ENCODE results near the gene SNUPN.

The SNUPN gene

DNA sequence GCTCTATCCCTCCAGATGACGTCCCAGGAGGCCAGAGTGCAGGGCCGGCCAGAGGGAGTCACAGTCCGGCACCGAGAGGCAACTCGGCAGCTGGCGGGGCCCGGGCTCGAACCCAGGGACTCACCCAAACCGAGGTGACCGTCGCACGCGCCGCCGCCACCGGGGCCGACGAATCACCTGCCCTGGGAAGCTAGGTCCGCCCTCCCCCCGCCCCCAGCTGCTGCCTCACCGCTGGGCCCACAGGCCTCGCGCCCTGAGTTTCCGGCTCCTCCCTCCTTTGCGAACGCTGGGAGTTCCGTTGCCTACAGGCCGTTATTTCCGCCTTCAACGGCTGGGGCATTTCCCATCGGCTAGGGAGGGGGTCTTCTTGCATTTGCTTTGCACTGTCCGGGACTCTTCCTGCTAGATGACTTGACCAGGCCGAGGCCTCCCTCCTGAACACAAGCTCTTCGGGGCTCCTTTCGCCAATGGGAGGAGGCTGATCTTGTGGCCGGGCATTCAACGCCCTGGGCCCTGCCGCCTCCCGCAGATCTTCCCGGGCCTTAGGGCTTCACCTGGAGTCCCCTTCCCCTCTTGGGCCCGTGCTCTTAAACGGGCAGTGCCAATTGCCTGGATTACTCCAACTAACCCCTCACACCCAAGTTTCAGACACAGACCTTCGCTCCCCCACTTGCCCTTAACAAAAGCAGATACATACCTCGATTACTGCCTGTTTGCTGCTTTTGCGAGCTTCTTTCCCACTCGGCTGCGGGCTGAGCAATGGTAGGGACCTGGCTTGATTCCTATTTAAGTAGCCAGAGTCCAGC is at the start of gene SNUPN:
Gene SNUPN (minus strand): TSS at position 184 of the 806 bp plus-strand sequence. CDS start 4,674 bp downstream, outside the sequence.
- peak; percentile 78 for DNase-seq

DNA sequence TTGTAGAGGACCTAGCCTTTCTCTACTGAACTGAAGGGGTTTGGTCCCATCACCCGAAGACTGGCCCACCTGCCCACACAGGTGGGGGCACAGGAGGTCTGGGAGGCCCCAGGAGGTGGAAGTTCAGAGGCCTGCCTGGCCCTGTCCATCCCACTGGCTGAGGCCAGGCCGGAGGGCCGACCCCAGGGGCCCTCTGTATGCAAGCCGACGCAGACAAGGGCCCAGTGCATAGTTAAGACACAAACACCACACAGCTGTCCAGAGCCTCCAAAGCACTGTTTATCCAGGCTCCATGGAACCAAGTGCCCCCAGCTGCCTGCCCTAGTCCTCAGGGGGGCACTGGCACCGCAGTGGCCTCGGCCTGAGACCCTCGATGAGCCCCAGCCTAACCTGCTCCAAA is 48.8 kb upstream of the SNUPN start:
- DNase-seq: no peak

DNA sequence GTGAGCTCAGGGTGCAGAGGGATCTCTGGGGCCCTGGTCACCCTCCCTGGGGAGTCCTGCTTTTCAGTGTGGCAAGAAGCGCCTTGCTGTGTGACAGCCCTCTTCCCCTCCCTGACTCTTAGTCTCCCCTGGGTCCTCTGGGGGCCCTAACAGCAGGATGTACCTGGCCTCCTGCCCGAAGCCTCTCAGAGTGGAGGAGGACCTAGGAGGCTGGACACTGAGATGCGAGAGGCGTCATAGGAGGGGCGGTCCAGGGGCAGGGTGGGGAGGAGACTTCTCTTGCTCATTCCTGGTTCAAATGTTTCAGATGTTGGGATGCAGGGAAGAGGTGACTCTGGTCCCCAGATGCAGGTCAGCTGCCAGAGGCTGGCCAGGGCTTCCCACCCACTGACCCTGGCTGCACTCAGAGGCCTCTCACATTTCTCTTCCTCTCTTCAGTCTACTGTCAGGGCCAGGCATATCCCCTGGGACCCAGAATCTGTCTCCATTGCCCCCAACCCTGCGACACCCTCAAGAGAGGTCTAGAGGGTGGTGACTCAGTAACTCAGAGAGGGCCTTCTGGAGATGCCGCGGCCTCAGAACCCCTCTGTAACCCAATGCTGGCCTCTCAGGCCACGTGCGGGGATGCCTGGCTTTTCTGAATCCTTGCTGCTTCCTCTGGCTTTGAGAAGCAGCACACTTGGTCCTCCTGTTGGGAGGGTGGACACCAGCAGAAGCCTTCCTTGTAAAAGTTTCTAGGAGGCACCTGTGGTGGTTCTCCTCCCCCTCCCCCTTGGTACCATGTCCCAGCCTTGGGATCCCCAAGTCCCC is 48.1 kb upstream of the SNUPN start:
- no peak for DNase-seq

DNA sequence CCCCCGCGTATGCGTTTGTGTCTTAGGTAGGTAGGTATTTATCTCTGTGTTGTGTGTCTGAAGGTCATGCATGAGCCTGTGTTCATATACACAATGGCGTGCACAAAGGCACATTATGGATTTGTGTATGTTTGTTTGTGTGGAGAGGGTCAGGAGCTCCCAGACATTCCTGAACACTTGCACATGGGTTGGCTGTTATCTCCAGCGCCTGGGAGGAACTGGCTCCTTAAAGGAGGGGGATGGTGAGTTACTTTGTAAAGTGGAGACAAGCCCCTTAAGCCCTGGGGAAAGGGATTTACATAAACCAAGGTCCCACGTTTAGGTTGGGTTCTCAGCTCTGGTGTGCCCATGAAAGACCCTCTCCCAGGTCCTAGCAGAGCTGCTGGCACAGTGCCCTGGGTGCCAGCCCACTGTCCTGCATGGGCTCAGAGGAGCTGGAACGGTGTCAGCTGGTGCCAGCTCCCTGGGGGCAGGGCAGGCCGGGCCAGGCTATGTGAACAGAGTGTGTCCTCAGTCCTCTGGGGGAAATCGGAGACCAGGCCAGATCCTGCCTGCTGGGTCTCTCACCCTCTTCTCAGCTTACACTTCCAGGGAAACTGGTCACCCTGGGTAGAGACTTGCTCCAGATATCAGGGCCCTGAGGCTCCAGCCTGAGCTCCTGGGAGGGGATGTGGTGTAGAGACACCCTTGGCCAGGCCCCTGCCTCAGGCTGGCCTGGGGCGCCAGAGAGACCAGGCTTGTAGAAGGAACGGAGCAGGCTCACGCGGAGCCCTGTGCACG is 47.3 kb upstream of the SNUPN start:
- no peak for DNase-seq

DNA sequence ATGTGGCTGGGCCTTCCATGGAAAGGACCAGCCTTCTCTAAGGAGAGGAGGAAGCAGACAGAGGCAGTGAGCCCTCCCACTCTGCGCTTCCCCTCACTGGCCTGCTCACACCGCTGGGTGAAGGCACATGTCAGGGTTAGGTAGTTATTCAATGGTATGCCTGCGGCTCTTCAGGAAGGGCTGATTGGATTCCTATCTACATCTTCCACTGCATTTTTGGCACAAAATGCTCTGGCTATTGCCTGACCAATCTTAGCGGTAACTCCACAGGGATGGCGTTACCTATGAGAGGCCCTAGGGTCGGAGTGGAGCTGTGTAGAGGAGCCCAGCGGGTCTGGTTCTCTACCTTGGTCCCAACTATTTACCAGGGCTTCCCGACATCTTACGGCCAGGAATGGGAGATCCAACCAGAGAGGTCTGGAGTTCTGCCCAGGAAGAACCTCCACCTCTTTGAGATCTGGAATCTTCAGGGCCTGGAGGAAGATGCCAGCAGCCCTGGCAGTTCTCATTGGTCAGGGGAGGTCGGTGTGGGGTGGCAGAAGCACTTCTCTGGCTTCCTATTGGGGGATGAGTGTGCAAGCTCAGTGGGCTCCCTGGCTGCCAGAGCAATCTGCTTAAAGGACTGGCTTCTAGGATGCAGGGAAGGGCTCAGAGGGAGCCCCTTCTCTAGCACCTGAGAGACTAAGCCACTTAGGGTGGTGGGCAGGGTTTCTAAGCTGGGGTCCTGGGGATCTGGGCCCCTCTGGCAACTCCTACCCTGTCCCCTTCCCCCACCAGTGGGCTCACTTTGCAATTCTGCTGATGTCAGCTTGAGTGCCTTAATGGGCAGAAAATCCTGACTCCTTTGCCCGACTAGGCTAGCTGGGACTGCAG is 46.4 kb upstream of the SNUPN start:
- no peak for DNase-seq

DNA sequence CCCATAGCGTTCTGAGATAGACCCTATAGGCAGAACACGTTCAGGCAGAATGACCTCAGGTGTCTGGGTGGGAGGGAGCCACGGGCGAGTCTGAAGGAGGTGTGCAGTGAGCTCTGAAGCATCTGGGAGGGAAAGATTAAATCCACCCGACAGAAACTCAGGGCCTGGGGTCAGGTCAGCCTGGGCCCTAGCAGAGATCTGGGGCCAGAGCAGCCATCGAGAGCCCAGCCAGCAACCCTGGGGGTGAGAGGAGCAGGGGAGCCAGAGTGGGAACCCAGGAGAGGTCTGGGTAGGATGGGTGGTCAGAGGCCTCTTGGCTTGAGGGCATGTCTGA is 44.3 kb upstream of the SNUPN start:
- no peak for DNase-seq

DNA sequence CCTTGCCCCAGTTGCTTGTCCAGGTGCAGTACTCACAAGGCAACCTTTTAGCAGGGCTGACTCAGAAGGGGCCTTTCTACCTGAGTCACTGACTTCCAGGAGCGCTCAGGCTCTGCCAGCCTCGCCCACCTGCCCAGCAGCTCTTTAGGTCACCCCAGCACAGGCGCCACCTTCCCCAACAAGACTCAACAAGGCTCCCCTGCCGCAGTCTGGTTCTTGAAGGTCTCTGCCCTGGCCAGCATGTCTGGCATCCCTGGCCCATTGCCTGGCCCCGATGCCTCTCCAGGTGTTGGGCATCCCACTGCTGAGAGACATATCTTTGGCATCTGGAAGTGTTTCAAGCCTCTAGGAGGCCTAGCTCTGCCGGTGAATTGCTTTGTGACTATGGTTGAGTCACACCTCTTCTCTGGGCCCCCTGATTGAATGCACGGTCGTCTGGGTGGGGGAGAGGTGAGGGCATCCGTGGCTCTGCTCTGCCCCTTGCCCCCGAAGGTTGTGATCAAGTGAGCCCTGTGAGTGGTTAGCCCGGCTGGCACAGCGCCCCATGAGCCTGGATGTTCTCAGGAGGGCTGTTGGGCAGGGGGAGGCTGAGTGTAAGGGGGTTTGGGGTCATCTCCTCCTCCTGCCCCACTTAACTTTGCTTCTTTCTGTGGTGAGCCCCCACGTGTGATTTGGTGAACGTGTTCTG is 43.8 kb upstream of the SNUPN start:
- DNase-seq: no peak

DNA sequence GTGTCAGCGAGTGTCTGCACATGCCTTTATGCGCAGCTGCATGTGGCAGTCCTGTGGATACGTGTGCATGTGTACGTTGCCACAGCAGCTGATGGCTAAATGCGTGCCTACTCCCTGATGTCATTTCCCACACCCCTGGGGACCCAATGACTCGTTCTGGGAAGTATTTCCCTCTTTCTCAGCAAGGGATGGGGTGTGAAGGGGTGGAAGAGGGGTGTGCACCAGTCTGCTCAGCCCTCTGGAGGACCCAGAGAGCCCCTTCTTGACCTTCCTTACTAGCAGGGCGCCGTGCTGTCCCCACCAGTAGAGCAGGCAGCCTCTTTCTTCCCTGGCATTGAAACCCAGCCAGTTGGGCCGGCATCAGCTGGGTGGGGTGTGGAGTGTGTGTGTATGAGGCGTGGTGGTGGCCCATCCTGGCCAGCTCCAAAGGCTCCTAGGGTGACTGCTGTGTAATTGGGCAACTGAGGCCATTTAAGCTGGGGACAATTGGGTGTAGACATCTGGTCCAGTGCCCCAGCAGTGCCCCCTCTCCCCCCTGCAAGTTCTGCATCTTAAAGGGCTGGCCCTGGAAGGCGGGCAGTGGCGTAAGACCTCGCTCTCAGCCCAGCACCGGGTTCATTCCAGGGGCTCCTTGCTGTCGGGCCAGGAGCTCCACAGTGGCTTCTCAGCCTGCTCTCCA is 41.4 kb upstream of the SNUPN start:
- DNase-seq: no peak

DNA sequence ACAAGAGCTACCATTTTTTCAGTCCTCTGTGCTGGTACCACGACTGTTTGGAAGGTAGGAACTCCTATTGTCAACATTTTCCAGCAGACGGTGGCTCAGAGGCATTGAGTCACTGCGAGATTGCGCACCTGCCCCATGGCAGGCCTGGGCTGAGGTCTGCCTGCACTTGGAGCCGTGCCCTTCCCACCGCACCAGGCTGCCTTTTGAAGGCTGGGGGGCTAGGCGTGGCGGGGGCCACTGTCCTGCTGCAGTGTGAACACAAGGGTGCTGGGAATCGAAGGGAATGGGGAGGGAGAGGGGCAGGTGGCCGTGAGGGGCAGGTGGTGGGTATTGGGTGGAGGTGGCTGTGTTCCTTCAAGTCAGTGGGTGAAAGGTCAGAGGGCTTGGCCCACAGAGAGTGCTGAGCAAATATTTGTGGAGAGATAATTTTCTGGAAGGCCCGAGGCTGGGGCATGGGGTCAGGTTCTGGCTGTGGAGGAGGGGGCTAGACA is 38.5 kb upstream of the SNUPN start:
- DNase-seq: no peak

DNA sequence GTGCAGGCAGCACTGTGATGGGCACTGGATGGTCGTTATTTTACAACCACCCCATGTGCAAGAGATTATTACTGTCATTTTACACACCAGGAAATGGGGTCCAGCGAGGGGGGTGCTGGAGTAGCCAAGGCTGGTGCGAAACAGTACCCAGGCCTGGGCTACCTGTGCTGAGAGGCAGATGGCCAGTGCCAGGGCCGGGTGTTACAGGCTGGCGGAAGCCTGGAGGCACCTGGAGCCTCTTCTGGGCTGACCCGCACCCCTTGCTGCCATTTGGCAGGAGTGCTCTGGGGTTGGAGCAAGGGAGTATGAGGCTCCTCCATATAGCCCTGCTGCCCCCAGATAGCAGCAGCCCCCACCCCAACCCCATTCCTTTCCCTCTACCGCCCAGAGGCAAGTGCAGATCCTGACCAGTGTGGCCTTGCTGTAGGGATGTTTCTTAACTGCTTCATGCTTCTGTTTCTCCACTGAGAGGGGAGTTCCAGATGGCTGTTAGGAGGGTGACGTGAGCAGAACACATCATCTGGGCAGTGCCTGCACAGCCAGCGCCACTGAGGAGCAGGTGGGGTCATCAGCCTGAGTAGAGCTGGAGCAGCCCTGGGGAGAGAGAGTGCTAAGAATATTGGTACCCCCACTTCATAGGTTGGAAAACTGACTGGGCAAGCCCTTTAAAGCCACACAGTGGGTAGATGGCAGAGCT is 37.4 kb upstream of the SNUPN start:
- no peak for DNase-seq

DNA sequence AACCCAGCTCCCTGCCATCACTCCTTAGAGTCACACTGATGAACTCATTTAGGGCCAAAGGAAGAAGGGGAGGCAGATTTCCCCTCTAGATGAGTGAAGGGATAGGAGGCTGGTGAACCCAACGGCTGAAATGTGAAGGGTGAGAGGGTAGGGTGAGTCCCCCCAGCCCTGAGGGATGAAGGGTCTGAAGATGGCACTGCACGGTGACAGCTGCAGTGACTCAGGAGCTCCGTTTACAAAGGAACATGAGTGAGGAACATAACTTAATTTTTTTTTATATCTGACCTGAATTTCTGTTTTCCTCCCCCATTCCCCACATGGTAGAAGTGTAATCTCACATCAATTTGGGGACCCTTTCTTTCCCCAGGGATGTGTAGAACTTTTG is 36.2 kb upstream of the SNUPN start:
- DNase-seq: no peak

DNA sequence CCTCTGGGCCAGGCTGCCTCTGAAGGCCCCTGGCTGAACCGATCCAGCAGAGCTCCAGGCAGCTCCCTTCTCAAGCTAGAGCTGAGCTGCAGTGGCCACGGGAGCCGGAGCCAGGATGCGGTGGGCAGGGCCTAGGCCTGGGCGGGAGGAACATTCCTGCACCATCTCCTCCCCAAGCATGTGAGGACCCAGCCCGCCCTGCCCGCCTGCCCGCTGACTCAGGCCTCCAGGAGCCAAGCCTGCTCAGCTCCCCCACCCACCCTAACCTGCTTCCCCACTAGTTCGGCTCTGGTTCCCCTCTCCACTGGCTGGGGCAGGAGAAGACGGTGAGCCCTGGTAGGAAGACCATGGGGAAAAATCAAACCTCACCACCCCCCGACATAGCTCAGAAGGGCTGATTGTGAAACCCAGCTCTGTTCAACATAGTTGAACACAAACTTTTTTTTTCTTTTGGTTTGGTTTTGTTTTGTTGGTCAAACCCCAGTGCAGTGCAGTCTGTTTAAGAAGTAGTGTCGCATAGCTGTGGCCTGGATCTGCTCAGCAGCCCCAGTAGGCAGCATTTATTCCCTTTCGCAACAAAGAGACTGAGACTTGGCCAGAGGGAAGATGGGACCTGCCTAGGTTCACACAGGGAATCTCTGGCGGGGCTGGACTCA is 35.7 kb upstream of the SNUPN start:
- peak; percentile 18 for DNase-seq

DNA sequence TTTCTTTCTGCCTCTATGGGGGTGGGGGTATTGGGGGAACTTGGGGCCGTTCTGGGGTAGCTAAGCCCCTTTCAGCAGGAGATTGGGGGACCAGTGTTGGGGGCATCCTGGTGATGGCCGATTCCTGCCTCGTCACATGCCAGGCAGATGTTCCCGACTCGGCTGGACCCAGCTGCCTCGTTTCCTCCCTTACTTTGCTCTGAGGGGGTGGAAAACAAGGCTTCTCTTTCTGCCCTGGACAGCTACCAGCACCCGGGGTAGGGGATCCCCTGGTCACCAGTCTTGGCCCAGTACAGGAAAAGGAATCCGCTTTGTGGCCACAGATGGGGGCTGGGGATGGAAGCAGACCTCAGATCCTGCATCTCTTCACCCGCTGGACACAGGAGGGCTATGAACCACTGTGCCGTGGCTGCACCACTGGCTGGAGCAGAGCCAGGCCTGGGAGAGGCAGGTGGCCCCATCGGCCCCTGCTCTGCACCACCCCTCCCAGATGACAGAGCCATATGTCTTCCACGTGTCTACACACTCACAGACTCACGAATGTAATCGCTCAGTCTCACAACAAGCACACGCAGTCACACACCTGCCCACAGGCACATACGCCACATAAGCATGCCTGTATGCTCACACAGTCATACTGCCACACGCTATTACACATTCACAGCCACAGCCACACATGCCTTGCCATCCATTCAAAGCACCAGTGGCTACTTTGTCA is 34.6 kb upstream of the SNUPN start:
- DNase-seq: peak; percentile 43

DNA sequence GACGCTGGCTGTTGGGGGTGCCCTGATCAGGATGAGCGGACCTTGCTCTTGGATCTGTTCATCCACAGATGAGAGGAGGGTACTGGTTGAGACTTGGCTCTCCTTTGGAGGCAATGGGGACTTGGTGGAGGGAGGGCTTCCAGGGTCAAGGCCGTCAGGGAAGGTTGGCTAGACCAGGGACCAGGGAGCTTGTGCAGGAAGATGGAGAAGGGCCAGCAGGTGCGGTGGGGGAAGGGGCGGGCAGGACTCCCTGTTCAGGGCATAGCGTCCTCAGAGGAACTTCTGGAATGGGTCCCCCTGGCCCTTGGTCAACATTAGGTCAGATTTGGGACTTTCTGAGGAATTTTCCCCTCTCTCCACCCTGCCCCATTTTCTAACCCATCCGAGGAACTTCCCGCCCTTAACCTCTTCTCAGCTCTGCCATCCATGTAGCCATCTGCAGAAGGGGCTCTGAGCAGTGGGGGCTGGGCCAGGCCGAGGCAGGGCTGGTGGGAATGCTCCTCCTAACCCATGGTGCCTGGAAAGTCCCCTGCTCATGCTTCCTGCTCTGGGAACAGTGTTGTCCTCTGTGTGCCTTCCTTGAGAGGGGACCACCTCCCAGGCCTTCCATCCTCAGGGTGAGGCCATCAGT is 33.7 kb upstream of the SNUPN start:
- DNase-seq: no peak

DNA sequence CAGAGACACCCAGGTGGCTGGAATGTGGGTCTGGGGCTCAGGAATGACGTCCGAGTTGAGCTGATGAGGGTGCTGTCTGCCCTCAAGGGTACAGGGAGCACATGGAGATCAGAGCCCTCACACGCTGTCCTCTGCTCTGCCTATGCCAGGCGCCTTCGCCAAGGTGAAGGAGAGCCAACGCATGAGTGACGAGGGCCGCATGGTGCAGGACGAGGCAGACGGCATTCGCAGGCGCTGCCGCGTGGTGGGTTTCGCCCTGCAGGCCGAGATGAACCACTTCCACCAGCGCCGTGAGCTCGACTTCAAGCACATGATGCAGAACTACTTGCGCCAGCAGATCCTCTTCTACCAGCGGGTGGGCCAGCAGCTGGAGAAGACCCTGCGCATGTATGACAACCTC is 31.3 kb upstream of the SNUPN start:
- no peak for DNase-seq

DNA sequence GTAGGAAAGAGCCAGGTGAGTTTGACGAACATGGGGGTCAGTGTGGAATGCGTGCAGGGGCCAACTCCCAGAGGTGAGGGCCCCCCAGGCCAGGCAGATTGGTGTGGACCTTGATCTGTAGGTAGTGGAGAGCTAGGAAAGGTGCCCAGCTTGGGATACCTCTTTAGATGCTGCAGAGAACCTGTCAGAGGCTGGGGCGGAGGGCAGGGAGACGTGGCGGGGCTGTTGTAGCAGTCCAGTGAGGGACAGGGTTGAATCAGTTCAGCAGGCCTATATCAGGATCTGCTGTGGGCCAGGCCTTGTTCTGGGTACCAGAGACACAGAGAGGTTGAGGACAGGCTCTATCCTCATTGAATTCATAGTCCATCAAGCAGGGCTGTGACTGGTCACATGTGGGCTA is 30.8 kb upstream of the SNUPN start:
- no peak for DNase-seq

DNA sequence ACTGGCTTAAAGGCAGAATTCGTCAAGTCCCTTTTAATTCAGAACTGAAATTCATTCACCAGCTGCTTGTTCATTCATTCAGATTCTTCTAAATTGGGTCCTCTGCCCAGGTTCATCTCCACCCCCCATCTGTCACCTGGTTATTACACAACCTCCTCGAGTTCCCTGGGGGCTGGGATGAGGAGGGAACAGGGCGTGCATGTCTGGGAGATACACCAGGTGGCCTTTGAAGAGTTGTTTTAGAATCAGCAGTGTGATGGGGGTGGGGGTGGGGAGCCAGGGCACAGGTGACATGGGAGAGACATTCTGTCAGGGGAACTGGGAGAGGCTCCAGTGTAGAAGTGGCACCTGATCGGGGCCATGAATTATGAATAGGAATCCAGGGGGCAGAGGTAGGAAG is 30.4 kb upstream of the SNUPN start:
- no peak for DNase-seq

DNA sequence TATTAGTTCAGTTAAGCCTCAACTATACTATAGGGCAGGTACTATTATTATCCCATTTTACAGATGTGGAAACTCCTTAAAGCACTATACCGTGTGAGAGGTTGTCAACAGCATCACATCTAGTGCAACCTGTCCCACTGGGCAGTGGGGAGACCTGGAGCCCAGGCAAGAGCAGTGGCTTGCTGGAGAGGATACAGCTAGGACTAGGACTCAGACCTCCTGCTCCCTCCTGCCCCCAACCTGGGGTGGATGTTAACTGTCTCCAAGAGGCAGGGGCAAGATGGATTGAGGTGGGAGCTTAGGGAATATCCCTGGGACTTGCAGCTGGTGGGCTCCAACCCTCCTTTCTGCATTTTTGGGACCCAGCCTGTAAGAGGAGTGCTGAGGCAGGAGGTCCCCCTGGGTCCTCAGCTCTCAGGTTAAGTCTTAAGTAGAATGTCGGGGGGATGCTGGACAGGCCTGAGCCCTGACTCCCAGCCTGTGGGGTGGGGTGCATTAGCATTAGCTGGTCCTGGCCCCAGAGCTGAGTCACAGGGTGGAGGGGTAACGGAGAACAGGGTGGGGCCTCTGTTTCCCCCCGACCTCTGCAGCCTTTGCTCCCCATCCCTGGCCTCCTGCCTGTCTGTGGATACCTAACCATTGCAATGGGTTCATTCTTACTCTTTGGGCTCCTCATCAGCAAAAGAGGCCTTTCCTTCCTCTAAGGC is 28.8 kb upstream of the SNUPN start:
- DNase-seq: no peak

Data from DMS 273 treated with DMSO at 0.1 percent for 48 hours (cell line).